ENCODE results near the gene ARHGAP15. TPM values are rescaled to one million over a fixed set of nuclear protein-coding genes. Genes with fewer than 3 reads are reported as not detected.

Gene ARHGAP15
- total RNA-seq, 2 experiments from 2014 or later, result 72.1 to 98.4 TPM

DNA sequence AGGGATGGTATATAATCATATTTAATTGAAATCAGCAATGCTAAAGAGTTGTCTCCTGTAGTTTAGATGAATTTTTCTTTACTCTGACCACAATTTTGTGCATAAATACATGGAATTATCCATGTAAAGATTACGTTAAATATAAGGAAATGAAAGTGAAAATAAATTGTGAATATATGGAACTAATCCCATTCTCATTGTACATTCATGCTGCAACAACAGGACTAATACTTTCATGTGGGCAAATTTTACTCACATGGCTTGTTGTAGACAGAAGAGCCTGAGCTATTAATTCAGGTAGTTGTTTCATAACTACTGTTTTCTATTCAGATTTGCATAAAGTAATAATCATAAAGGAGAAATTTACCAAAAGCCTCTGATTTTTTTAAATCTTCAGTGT lies 357.8 kb downstream of the ARHGAP15 start:
- no peak overlapping the region for H3K27ac ChIP-seq (ENCODE audit: low read depth, low read length, poor library complexity, severe bottlenecking)
- no peak overlapping the region for H3K4me2 ChIP-seq (ENCODE audit: low read length)
- ChIA-PET CTCF (ENCODE audit: unreplicated experiment) (no interaction called here), POLR2A (no interaction called here)
- H3K4me1 ChIP-seq (ENCODE audit: insufficient read depth, low read length, poor library complexity, severe bottlenecking), result no peaks in the 10 kb centered on the region
- DNase-seq (ENCODE audit: low spot score), result no peak
- intact Hi-C loops (cut with micrococcal nuclease; ENCODE audit: unreplicated experiment), result loop anchor here (10.0 kb wide), 1 partner anchor 1732 kb away; no protein-coding TSS in a partner anchor
- BruUV-seq (replicated peaks), result no TSS peak
- H3K36me3 ChIP-seq (ENCODE audit: insufficient read depth, low read length), result peaks cover 7% of the 10 kb centered on the region
- no peak overlapping the region for H3K4me3 ChIP-seq (ENCODE audit: low read depth, low read length, poor library complexity, severe bottlenecking)
- H3K9me2 ChIP-seq (ENCODE audit: insufficient read depth, low read length), result 0 out of 2 replicates have a peak, but pooled peaks cover 3% of the 10 kb centered on the region
- H4K20me1 ChIP-seq (ENCODE audit: insufficient read depth, low read length), result no peaks in the 10 kb centered on the region
- no peak overlapping the region for H2AFZ ChIP-seq (ENCODE audit: low read length)
- TF ChIP-seq, protein P1, sequence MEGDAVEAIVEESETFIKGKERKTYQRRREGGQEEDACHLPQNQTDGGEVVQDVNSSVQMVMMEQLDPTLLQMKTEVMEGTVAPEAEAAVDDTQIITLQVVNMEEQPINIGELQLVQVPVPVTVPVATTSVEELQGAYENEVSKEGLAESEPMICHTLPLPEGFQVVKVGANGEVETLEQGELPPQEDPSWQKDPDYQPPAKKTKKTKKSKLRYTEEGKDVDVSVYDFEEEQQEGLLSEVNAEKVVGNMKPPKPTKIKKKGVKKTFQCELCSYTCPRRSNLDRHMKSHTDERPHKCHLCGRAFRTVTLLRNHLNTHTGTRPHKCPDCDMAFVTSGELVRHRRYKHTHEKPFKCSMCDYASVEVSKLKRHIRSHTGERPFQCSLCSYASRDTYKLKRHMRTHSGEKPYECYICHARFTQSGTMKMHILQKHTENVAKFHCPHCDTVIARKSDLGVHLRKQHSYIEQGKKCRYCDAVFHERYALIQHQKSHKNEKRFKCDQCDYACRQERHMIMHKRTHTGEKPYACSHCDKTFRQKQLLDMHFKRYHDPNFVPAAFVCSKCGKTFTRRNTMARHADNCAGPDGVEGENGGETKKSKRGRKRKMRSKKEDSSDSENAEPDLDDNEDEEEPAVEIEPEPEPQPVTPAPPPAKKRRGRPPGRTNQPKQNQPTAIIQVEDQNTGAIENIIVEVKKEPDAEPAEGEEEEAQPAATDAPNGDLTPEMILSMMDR (conservative IDR thresholded peaks at IDR 0.05; ENCODE audit: low read length), result no peak
- no peak for TF ChIP-seq EZH2phosphoT487 (IDR thresholded peaks at IDR 0.05; ENCODE audit: borderline replicate concordance, low read depth, low read length)
- no peaks in the 10 kb centered on the region for H3K79me2 ChIP-seq (ENCODE audit: insufficient read depth, low read depth, low read length)
- no peaks in the 10 kb centered on the region for H3K9me3 ChIP-seq (ENCODE audit: low read length)

DNA sequence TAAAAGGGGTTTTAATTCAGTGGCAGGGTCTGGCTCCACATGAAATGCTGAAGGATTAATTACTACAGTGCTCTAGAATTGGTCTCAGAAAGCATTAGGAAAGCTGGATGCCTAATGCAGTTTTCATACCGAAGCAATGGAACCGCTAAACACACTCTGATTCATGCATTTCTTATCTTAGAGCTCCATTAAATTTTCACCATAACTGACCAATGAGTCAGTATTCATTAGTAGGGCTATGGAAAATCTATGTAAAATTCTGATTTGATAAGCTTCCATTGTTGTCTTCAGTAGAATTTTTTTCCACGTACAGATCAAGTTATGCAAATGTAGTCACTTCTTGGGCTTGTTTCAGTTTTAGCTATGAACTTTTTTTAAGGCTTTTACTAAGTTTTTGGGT lies 359.9 kb downstream of the ARHGAP15 start:
- CTCF ChIA-PET (ENCODE audit: unreplicated experiment), result no interaction called here
- no peak overlapping the region for H3K4me2 ChIP-seq (ENCODE audit: low read length)
- H3K4me3 ChIP-seq (ENCODE audit: low read depth, low read length, poor library complexity, severe bottlenecking), result no peak overlapping the region
- H4K20me1 ChIP-seq (ENCODE audit: insufficient read depth, low read length), result no peaks in the 10 kb centered on the region
- TF ChIP-seq, protein P1 (conservative IDR thresholded peaks at IDR 0.05; ENCODE audit: low read length), result no peak
- TF ChIP-seq EZH2phosphoT487 (IDR thresholded peaks at IDR 0.05; ENCODE audit: borderline replicate concordance, low read depth, low read length), result no peak
- no peaks in the 10 kb centered on the region for H3K4me1 ChIP-seq (ENCODE audit: insufficient read depth, low read length, poor library complexity, severe bottlenecking)
- BruUV-seq (replicated peaks), result TSS peak; percentile 27
- DNase-seq (ENCODE audit: low spot score), result no peak
- no peak overlapping the region for H3K27ac ChIP-seq (ENCODE audit: low read depth, low read length, poor library complexity, severe bottlenecking)
- peaks cover 21% of the 10 kb centered on the region for H3K36me3 ChIP-seq (ENCODE audit: insufficient read depth, low read length)
- POLR2A ChIA-PET, result interaction anchor here (0.7 to 1.4 kb wide), 3 partner anchors 8 to 132 kb away, joined by 3 to 4 read pairs (median 4); no protein-coding TSS in a partner anchor
- no peaks in the 10 kb centered on the region for H3K9me3 ChIP-seq (ENCODE audit: low read length)
- no peaks in the 10 kb centered on the region for H3K79me2 ChIP-seq (ENCODE audit: insufficient read depth, low read depth, low read length)
- intact Hi-C loops (cut with micrococcal nuclease; ENCODE audit: unreplicated experiment), result loop anchor here (10.0 kb wide), 1 partner anchor 1734 kb away; no protein-coding TSS in a partner anchor
- H3K9me2 ChIP-seq (ENCODE audit: insufficient read depth, low read length), result no peaks in the 10 kb centered on the region
- H2AFZ ChIP-seq (ENCODE audit: low read length), result no peak overlapping the region

DNA sequence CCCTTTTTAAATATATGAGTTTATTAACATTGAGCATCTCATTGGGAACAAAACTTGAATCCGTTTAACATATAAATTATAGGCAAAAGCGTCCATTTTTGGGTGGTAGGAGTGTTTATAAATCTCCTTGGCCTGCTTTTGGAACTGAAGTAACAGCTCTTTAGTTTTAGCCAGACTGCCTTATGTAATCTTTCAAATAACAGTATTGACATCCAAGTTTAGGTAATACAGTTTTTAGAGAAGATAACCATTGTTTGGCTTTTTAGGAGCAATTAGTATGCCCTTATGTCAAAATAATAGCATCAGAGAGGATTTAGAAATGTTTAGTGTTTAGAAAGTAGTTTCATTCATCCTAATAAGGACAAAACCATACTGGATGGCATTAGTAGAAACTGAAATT lies 361.9 kb downstream of the ARHGAP15 start:
- DNase-seq (ENCODE audit: low spot score), result no peak
- H3K36me3 ChIP-seq (ENCODE audit: insufficient read depth, low read length), result peaks cover 21% of the 10 kb centered on the region
- H3K4me3 ChIP-seq (ENCODE audit: low read depth, low read length, poor library complexity, severe bottlenecking), result no peak overlapping the region
- POLR2A ChIA-PET, result interaction anchor here (0.6 to 1.3 kb wide), 4 partner anchors 9 to 47 kb away, joined by 3 read pairs; no protein-coding TSS in a partner anchor
- no peaks in the 10 kb centered on the region for H3K9me3 ChIP-seq (ENCODE audit: low read length)
- TSS peak; percentile 22 for BruUV-seq (replicated peaks)
- TF ChIP-seq, protein P1 (conservative IDR thresholded peaks at IDR 0.05; ENCODE audit: low read length), result no peak
- no peak for TF ChIP-seq EZH2phosphoT487 (IDR thresholded peaks at IDR 0.05; ENCODE audit: borderline replicate concordance, low read depth, low read length)
- H4K20me1 ChIP-seq (ENCODE audit: insufficient read depth, low read length), result no peaks in the 10 kb centered on the region
- no peaks in the 10 kb centered on the region for H3K9me2 ChIP-seq (ENCODE audit: insufficient read depth, low read length)
- H3K79me2 ChIP-seq (ENCODE audit: insufficient read depth, low read depth, low read length), result no peaks in the 10 kb centered on the region
- H3K4me1 ChIP-seq (ENCODE audit: insufficient read depth, low read length, poor library complexity, severe bottlenecking), result no peaks in the 10 kb centered on the region
- no peak overlapping the region for H2AFZ ChIP-seq (ENCODE audit: low read length)
- no peak overlapping the region for H3K4me2 ChIP-seq (ENCODE audit: low read length)
- CTCF ChIA-PET (ENCODE audit: unreplicated experiment), result no interaction called here
- H3K27ac ChIP-seq (ENCODE audit: low read depth, low read length, poor library complexity, severe bottlenecking), result no peak overlapping the region
- intact Hi-C loops (cut with micrococcal nuclease; ENCODE audit: unreplicated experiment), result no loop called here

All from OCI-LY7 (cell line).